CD4-positive, alpha-beta T cell (primary cell): Measurements from ENCODE around the gene ZNF888. TPM values are rescaled to one million over a fixed set of nuclear protein-coding genes. Genes with fewer than 3 reads are reported as not detected.

Source experiments
- ATAC-seq: fragments of 200-7000 bp; cut with Tn5 transposase; one replicate; pipeline ENCODE4 v1.10.0; 2022; ENCODE audit warnings: mild to moderate bottlenecking; ENCODE audit not compliant: poor library complexity
- CTCF ChIA-PET: fragments of 350-600 bp; sonication (Branson Sonifier 250); formaldehyde crosslinking; loops from one replicate; lab custom pipeline; 2021; ENCODE audit warnings: antibody characterized with exemption, inconsistent platforms; lab: Charles Lee
- POLR2A ChIA-PET: fragments of 350-600 bp; sonication (Branson Sonifier 250); formaldehyde crosslinking; loops from one replicate; lab custom pipeline; 2021; ENCODE audit warnings: antibody characterized with exemption, inconsistent platforms; lab: Charles Lee
- DNase-seq, 14 experiments: peaks; one replicate each; pipeline ENCODE4 v3.0.0-alpha.2; 2013 to 2020; ENCODE audit warnings: mixed read lengths in 2 of 14
- H3K27ac ChIP-seq, 2 donors: one replicate each; pipeline versions ENCODE4 v1.5.1 to v1.7.0; 2013; ENCODE audit warnings: low read length in 2 of 2, low read depth in 1 of 2, mild to moderate bottlenecking in 1 of 2
- H3K27me3 ChIP-seq, 2 experiments: 1 replicate in 1 of 2; 2 replicates in 1 of 2; pipeline versions ENCODE4 v1.6.1 to v1.7.0; 2013; ENCODE audit warnings: low read length in 2 of 2, control low read depth in 1 of 2, mild to moderate bottlenecking in 1 of 2, moderate library complexity in 1 of 2; ENCODE audit not compliant: insufficient read depth in 2 of 2, control insufficient read depth in 1 of 2
- H3K36me3 ChIP-seq: one replicate; pipeline ENCODE4 v1.6.1; 2013; ENCODE audit warnings: low read length, control low read depth; ENCODE audit not compliant: insufficient read depth
- H3K4me1 ChIP-seq: one replicate; pipeline ENCODE4 v1.6.1; 2013; ENCODE audit warnings: low read length, control low read depth; ENCODE audit not compliant: insufficient read depth
- H3K4me3 ChIP-seq: one replicate; pipeline ENCODE4 v1.5.1; 2013; ENCODE audit warnings: mild to moderate bottlenecking, low read length, moderate library complexity
- H3K9me3 ChIP-seq, 2 experiments: 1 replicate in 1 of 2; 2 replicates in 1 of 2; pipeline versions ENCODE4 v1.6.1 to v1.7.0; 2013; ENCODE audit warnings: low read length in 2 of 2, mild to moderate bottlenecking in 2 of 2, control low read depth in 1 of 2, moderate library complexity in 1 of 2; ENCODE audit not compliant: control insufficient read depth in 1 of 2, insufficient read depth in 1 of 2
- H3K27ac Mint-ChIP-seq: one replicate; pipeline ENCODE4 v1.8.0; 2020; ENCODE audit warnings: mixed read lengths
- H3K27me3 Mint-ChIP-seq: one replicate; pipeline ENCODE4 v1.8.0; 2021; ENCODE audit warnings: mixed read lengths
- H3K36me3 Mint-ChIP-seq: one replicate; pipeline ENCODE4 v1.8.0; 2021; ENCODE audit warnings: low read depth, mixed read lengths
- H3K4me1 Mint-ChIP-seq: one replicate; pipeline ENCODE4 v1.8.0; 2021; ENCODE audit warnings: low read depth, mixed read lengths
- H3K4me3 Mint-ChIP-seq: one replicate; pipeline ENCODE4 v1.8.0; 2020; ENCODE audit warnings: mild to moderate bottlenecking, mixed read lengths
- H3K9me3 Mint-ChIP-seq: one replicate; pipeline ENCODE4 v1.8.0; 2020; ENCODE audit warnings: mixed read lengths
- CTCF ChIP-seq: fragments of 200-600 bp; IDR thresholded peaks from one replicate; pipeline ENCODE4 v1.8.0; 2022; ENCODE audit warnings: antibody characterized with exemption, mild to moderate bottlenecking
- intact Hi-C, 2 experiments: fragments of 100-400 bp; cut with DNase I in 1 of 2; cut with micrococcal nuclease in 1 of 2; formaldehyde crosslinking; loops; one replicate each; pipeline versions ENCODE4 v1.15.1 to v1.9.0; 2023 to 2025; cut with DNase I, micrococcal nuclease
- total RNA-seq, 174 experiments: library from RNA in 2 of 174; stranded (reverse) in 2 of 174; gene quantifications; one replicate each; pipeline ENCODE4 v1.2.3 and lab custom pipeline; 2021 to 2026

ZNF888 gene
- total RNA-seq, 2 experiments from 2014 or later: 2.5 to 3.0 TPM

- Mint-ChIP-seq H3K4me1 (peaks cover 29% of the 10 kb centered on the region), H3K27ac (peak overlapping the region; percentile 87), H3K36me3 (peaks cover 40% of the 10 kb centered on the region), H3K4me3 (peak overlapping the region; percentile 93), H3K9me3 (no peaks in the 10 kb centered on the region), H3K27me3 (no peaks in the 10 kb centered on the region)
- Histone ChIP-seq H3K27ac (no peak overlapping the region), H3K9me3 (peaks cover 0 to 38% of the 10 kb centered on the region in 2 experiments), H3K27me3 (no peaks in the 10 kb centered on the region), H3K4me3 (peak overlapping the region; percentile 73), H3K4me1 (peaks cover 16% of the 10 kb centered on the region), H3K36me3 (no peaks in the 10 kb centered on the region)
- ChIA-PET POLR2A (interaction anchor here (0.8 to 1.9 kb wide), 3 partner anchors 23 to 1239 kb away, joined by 3 to 7 read pairs (median 4); partner anchors contain the start of genes CNOT3 and ZNF816), CTCF (no interaction called here)
- intact Hi-C loops: loop anchor here (5.0 to 10.0 kb wide), 4 partner anchors 36 to 991 kb away; partner anchors contain the start of genes ZNF649 (in 1 of the 2) and ZNF816 (in 1 of the 2)
- ATAC-seq: no peak
- TF ChIP-seq CTCF: no peak
- DNase-seq: peak in 2 of 14 experiments; percentile 3 to 23
Observed at GRCh38 chr19:52898101-52898500, 25.1 kb downstream of the ZNF888 start.

- Mint-ChIP-seq H3K4me3 (peak within 1 kb of the TSS; percentile 93), H3K27ac (peak within 1 kb of the TSS; percentile 87), H3K36me3 (peaks cover 48% of the 10 kb centered on the region), H3K4me1 (peaks cover 36% of the 10 kb centered on the region), H3K9me3 (no peaks in the 10 kb centered on the region), H3K27me3 (no peaks in the 10 kb centered on the region)
- intact Hi-C loops: loop anchor here (1.0 to 10.0 kb wide), 8 partner anchors 25 to 990 kb away; partner anchors contain the start of genes ZNF649 (in 1 of the 2), ZNF816 (in 1 of the 2) and ZNF888 (in 1 of the 2)
- Histone ChIP-seq H3K4me3 (peak within 1 kb of the TSS; percentile 73), H3K27ac (peak within 1 kb of the TSS; percentile 14 to 77), H3K9me3 (peaks cover 0 to 38% of the 10 kb centered on the region in 2 experiments), H3K4me1 (peaks cover 16% of the 10 kb centered on the region), H3K36me3 (no peaks in the 10 kb centered on the region), H3K27me3 (no peaks in the 10 kb centered on the region)
- ChIA-PET CTCF (no interaction called here), POLR2A (interaction anchor here (0.8 to 1.9 kb wide), 3 partner anchors 24 to 1240 kb away, joined by 3 to 7 read pairs (median 4); partner anchors contain the start of genes CNOT3 and ZNF816)
- DNase-seq (peak; percentile 77 to 95 (median 86)), ATAC-seq (peak; percentile 100)
- no peak for TF ChIP-seq CTCF
Observed at GRCh38 chr19:52897138-52897935, 25.9 kb downstream of the ZNF888 start, which contains the start of gene ZNF320. ZNF320 (minus strand) TSS chr19:52897635; CDS start chr19:52890255, 7,380 bp downstream.

- H3K4me3 ChIP-seq: peak overlapping the region; percentile 73
- H3K36me3 ChIP-seq: peaks cover 2% of the 10 kb centered on the region
- TF ChIP-seq CTCF: no peak
- H3K27me3 ChIP-seq: no peaks in the 10 kb centered on the region
- peak overlapping the region; percentile 14 to 77 for H3K27ac ChIP-seq
- intact Hi-C loops: loop anchor here (1.0 to 10.0 kb wide), 8 partner anchors 26 to 989 kb away; partner anchors contain the start of genes ZNF649 (in 1 of the 2), ZNF816 (in 1 of the 2) and ZNF888 (in 1 of the 2)
- peaks cover 0 to 39% of the 10 kb centered on the region in 2 experiments for H3K9me3 ChIP-seq
- H3K27ac Mint-ChIP-seq: peak overlapping the region; percentile 87
- H3K4me1 Mint-ChIP-seq: peaks cover 36% of the 10 kb centered on the region
- ChIA-PET CTCF (no interaction called here), POLR2A (interaction anchor here (0.6 to 1.8 kb wide), 2 partner anchors 66 to 434 kb away, joined by 3 to 7 read pairs; partner anchors contain the start of gene ZNF816)
- peak overlapping the region; percentile 93 for H3K4me3 Mint-ChIP-seq
- no peaks in the 10 kb centered on the region for H3K9me3 Mint-ChIP-seq
- no peaks in the 10 kb centered on the region for H3K27me3 Mint-ChIP-seq
- no peak for ATAC-seq
- peak in 2 of 14 experiments; percentile 2 to 18 for DNase-seq
- H3K36me3 Mint-ChIP-seq: peaks cover 55% of the 10 kb centered on the region
- peaks cover 16% of the 10 kb centered on the region for H3K4me1 ChIP-seq
Observed at GRCh38 chr19:52896431-52897137, 26.6 kb downstream of the ZNF888 start.
